ENCODE data around the gene HOXD8. TPM values are rescaled to one million over a fixed set of nuclear protein-coding genes. Genes with fewer than 3 reads are reported as not detected.

The HOXD8 gene
- total RNA-seq, 8 experiments from 2014 or later: 18.1 to 45.0 (median 28.9) TPM

DNA sequence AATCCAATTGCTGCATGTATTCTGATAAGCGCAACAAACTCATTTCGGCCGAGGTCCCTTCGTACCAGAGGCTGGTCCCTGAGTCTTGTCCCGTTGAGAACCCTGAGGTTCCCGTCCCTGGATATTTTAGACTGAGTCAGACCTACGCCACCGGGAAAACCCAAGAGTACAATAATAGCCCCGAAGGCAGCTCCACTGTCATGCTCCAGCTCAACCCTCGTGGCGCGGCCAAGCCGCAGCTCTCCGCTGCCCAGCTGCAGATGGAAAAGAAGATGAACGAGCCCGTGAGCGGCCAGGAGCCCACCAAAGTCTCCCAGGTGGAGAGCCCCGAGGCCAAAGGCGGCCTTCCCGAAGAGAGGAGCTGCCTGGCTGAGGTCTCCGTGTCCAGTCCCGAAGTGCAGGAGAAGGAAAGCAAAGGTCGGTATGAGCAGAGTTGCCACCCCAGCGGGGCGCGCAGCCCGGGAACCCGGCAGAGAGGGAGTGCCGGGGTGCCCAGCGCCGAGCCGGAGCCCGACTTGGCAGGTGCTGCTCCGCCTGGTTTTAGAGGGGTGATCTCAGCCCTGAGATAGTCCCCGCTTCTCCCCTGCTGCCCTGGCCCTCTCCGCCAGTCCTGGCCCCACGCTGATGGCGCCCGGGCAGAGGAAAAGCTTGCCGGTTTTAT is 12.2 kb upstream of the HOXD8 start:
- no peak overlapping the region for H3K4me3 ChIP-seq
- H3K4me1 ChIP-seq (replicated peaks in 1 of 2): no peaks in the 10 kb centered on the region
- ATAC-seq (replicated peaks in 6 of 8): peak in 1 of 8 experiments; percentile 12
- in situ Hi-C loops (cut with MboI; ENCODE audit: low pct_unique_long_range_greater_than_20kb in 2 of 9, low sequenced_read_pairs in 9 of 9, unreplicated experiment in 9 of 9): loop anchor here in 3 of 9 experiments (25.0 kb wide), 3 partner anchors 695 to 1645 kb away; no protein-coding TSS in a partner anchor
- WGBS, 10 experiments: 0 to 81% (median 58%) methylated on average over 1 to 17 of the region's 40 CpGs; no CpG with 5 or more reads in 2 of the 10 experiments
- no peak overlapping the region for H3K27ac ChIP-seq

DNA sequence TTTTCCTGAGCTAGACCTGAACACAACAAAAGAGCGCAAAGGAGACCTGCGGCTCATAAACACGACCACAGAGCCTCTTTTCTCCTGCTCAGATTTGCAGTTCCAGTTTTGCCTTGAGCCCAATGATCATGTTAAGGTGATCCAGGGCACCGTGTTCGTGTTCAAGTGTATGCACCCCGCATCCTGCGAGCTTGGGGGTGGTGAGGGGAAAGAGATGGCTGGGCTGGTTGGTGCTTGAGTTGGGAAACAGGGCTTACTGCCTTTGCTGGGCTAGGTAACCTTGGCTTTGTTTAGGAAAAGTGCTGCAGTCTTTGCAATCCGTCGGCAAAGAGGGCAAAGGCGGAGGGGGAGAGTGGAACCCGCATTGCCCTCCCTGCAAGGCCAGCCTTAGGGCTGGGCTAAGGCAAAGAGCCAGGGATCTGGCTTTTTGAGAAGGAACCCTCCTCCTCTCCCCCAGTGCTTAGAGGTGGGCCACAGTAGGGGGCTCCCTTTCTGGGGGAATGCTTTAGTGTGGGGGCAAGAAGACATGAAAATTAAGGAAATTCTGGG is 11.6 kb upstream of the HOXD8 start:
- 12 to 100% (median 27%) methylated on average over 1 to 7 of the region's 11 CpGs; no CpG with 5 or more reads in 5 of the 10 experiments for WGBS, 10 experiments
- H3K4me1 ChIP-seq (replicated peaks in 1 of 2): no peaks in the 10 kb centered on the region
- no peak overlapping the region for H3K4me3 ChIP-seq
- H3K27ac ChIP-seq: no peak overlapping the region
- in situ Hi-C loops (cut with MboI; ENCODE audit: low pct_unique_long_range_greater_than_20kb in 2 of 9, low sequenced_read_pairs in 9 of 9, unreplicated experiment in 9 of 9): loop anchor here in 3 of 9 experiments (25.0 kb wide), 3 partner anchors 694 to 1644 kb away; no protein-coding TSS in a partner anchor
- no peak for ATAC-seq (replicated peaks in 6 of 8)

DNA sequence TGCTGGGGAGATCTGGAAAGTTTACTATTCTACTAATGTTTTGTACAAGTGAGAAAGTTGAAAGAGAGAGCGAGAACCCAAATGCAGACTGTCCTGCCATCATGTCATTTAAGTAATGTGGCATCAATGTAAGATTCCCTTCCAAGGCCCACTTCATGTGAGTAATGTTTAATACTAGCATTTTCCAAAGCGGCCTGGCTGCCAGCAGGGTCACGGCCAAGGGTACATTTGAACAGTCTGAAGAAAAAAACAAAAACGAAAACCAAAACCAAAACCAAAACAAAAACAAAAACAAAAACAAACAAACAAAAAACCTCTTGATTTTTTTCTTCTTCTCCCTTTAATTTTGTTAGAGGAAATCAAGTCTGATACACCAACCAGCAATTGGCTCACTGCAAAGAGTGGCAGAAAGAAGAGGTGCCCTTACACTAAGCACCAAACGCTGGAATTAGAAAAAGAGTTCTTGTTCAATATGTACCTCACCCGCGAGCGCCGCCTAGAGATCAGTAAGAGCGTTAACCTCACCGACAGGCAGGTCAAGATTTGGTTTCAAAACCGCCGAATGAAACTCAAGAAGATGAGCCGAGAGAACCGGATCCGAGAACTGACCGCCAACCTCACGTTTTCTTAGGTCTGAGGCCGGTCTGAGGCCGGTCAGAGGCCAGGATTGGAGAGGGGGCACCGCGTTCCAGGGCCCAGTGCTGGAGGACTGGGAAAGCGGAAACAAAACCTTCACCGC is 10.7 kb upstream of the HOXD8 start:
- H3K4me3 ChIP-seq: no peak overlapping the region
- no peak overlapping the region for H3K27ac ChIP-seq
- in situ Hi-C loops (cut with MboI; ENCODE audit: low pct_unique_long_range_greater_than_20kb in 2 of 9, low sequenced_read_pairs in 9 of 9, unreplicated experiment in 9 of 9): loop anchor here in 3 of 9 experiments (25.0 kb wide), 3 partner anchors 694 to 1644 kb away; no protein-coding TSS in a partner anchor
- ATAC-seq (replicated peaks in 6 of 8): no peak
- H3K4me1 ChIP-seq (replicated peaks in 1 of 2): peaks cover 0 to 5% of the 10 kb centered on the region in 2 donors
- 7 to 63% (median 25%) methylated on average over 3 to 23 of the region's 24 CpGs for WGBS, 10 experiments

DNA sequence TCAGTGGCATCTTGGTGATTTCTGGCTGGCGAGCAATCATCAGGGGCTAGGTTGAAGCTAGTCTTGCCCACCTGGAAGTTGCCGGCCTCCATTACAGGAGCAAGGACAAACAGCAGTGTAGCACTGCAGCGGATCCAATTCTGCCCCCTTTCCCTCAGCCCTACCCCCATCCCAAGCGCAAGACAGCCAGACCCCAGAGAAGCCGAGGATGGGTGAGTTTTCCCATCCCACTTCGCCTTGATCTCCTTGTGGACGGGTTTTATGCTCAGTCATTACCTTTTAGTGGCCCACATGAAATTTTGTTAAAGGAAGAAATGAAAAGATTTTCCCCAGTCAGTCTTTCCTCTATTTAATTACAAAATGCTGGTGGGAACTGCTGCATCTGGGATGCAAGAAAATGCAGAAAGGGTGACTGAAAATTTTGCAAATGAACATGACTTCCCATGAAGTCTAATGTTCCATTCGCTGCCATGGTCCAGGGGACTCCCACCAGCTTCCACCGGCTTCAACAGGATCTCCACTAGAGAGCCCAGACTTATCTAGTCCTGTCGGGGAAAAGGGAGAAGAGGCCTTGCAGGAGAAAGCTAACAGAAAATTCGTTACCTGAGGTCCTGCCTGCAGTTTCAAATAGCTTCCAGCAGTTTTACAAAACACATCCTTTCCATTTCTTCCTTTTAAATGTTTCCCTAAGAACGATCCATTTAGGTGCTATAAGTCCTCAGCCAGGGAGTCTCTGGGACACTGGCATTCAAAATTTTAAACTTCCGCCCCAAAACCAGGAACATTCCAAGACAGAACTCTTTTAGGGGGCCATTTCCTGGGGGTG is 8.9 kb upstream of the HOXD8 start:
- H3K27ac ChIP-seq: no peak overlapping the region
- peaks cover 2 to 8% of the 10 kb centered on the region in 2 donors for H3K4me1 ChIP-seq (replicated peaks in 1 of 2)
- WGBS, 10 experiments: 7 to 100% (median 55%) methylated on average over 1 to 12 of the region's 13 CpGs
- H3K4me3 ChIP-seq: no peak overlapping the region
- no peak for ATAC-seq (replicated peaks in 6 of 8)
- in situ Hi-C loops (cut with MboI; ENCODE audit: low pct_unique_long_range_greater_than_20kb in 2 of 9, low sequenced_read_pairs in 9 of 9, unreplicated experiment in 9 of 9): loop anchor here in 8 of 9 experiments (10.0 to 25.0 kb wide), 7 partner anchors 514 to 1642 kb away; no protein-coding TSS in a partner anchor

DNA sequence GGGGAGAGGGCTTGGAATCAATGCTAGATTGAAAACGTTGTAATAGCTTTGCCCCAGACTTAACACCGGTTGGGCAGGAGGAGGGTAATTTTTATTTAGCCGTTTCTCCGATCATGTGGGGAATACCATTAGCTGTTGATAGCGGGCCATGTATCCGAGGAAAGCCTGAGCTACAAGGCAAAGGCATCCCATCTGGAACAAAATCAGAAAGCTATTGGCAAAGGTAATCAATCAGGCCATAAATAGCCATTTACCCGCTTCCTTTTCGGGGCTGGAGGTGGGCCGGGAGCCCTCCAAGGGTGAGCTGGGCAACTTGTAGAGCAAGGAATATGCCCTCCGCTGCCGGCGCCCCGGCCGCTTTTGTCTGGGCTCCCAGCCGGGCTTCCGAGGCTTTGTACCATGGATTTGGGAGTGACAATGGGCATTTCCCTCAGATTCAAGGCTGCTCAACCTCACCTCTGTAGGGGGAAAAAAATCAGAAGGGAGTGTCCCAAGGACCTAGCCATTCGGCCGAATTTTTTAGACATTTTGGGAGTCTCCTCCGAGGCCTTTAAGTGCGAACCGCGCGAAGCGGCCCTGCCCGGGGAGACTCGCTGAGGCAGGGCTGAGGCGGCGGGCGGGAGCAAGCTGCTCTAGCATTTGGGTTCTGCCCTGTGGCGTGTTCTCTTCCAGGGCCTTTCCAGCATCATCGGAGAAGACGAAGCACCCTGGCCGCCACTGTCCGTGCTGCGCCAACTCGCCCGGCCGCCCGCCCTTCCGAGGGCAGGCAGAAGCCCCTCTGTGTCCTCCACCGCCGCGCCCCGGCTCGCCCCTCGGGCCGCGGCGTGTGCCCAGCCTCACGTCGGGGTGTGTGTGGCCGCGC is 8.1 kb upstream of the HOXD8 start:
- 0 to 95% (median 20%) methylated on average over 2 to 25 of the region's 53 CpGs; no CpG with 5 or more reads in 1 of the 10 experiments for WGBS, 10 experiments
- no peak for ATAC-seq (replicated peaks in 6 of 8)
- Histone ChIP-seq H3K4me1 (replicated peaks in 1 of 2) (peaks cover 2 to 8% of the 10 kb centered on the region in 2 donors), H3K27ac (no peak overlapping the region), H3K4me3 (peak overlapping the region; percentile 52 to 93 (median 76))
- in situ Hi-C loops (cut with MboI; ENCODE audit: low pct_unique_long_range_greater_than_20kb in 2 of 9, low sequenced_read_pairs in 9 of 9, unreplicated experiment in 9 of 9): loop anchor here in 8 of 9 experiments (10.0 to 25.0 kb wide), 7 partner anchors 513 to 1641 kb away; no protein-coding TSS in a partner anchor

DNA sequence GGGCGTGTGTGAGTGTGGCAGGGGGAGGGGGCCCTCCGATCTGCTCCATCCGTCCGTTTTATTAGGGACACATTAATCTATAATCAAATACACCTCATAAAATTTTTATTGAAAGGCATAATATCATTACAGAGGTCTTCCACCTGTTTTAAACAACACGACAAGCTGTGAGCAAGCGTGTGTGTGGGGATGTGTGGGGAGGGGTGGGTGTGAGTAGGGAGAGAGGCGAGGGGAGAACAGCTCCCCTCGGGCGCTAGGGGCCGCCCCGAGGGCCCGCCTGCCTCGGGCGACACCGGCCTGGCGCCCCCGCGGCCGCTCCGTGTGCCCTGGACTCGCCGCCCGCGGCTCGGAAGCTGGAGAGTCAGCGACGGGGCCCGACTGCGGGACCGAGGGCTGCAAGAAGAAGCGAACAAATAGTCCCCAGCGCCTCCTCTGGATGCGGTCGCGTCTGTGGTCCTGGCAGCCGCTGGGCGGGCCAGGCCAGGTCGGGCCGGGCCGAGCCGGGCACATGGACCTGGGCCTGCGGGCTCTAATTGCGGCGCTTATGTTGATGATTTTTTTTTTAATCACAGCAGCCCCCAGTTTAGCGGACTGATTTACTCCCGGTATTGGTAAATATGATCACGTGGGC is 7.3 kb upstream of the HOXD8 start:
- Histone ChIP-seq H3K4me1 (replicated peaks in 1 of 2) (peaks cover 6 to 9% of the 10 kb centered on the region in 2 donors), H3K4me3 (peak overlapping the region; percentile 52 to 93 (median 76)), H3K27ac (peak overlapping the region in 1 of 2 donors; percentile 22)
- WGBS, 10 experiments: 0 to 57% (median 1%) methylated on average over 3 to 30 of the region's 47 CpGs; no CpG with 5 or more reads in 6 of the 10 experiments
- ATAC-seq (replicated peaks in 6 of 8): peak; percentile 25 to 68 (median 62)
- in situ Hi-C loops (cut with MboI; ENCODE audit: low pct_unique_long_range_greater_than_20kb in 2 of 9, low sequenced_read_pairs in 9 of 9, unreplicated experiment in 9 of 9): loop anchor here in 8 of 9 experiments (10.0 to 25.0 kb wide), 7 partner anchors 513 to 1640 kb away; no protein-coding TSS in a partner anchor

DNA sequence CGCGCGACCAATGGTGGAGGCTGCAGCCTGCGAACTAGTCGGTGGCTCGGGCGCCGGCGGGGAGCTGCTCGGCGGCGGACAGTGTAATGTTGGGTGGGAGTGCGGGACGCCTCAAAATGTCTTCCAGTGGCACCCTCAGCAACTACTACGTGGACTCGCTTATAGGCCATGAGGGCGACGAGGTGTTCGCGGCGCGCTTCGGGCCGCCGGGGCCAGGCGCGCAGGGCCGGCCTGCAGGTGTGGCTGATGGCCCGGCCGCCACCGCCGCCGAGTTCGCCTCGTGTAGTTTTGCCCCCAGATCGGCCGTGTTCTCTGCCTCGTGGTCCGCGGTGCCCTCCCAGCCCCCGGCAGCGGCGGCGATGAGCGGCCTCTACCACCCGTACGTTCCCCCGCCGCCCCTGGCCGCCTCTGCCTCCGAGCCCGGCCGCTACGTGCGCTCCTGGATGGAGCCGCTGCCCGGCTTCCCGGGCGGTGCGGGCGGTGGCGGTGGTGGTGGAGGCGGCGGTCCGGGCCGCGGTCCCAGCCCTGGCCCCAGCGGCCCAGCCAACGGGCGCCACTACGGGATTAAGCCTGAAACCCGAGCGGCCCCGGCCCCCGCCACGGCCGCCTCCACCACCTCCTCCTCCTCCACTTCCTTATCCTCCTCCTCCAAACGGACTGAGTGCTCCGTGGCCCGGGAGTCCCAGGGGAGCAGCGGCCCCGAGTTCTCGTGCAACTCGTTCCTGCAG is 6.7 kb upstream of the HOXD8 start, which contains the start of gene HOXD9:
HOXD9 (plus strand) TSS at position 37 of the 728 bp plus-strand sequence; CDS start at position 87, 50 bp downstream.
- in situ Hi-C loops (cut with MboI; ENCODE audit: low pct_unique_long_range_greater_than_20kb in 2 of 9, low sequenced_read_pairs in 9 of 9, unreplicated experiment in 9 of 9): loop anchor here in 8 of 9 experiments (10.0 to 25.0 kb wide), 7 partner anchors 512 to 1639 kb away; no protein-coding TSS in a partner anchor
- H3K4me1 ChIP-seq (replicated peaks in 1 of 2): peaks cover 13 to 15% of the 10 kb centered on the region in 2 donors
- WGBS, 10 experiments: 0% methylated on average over 5 to 9 of the region's 84 CpGs; no CpG with 5 or more reads in 8 of the 10 experiments
- peak within 1 kb of the TSS in 1 of 2 donors; percentile 22 for H3K27ac ChIP-seq
- H3K4me3 ChIP-seq: peak within 1 kb of the TSS; percentile 52 to 93 (median 76)
- peak; percentile 62 to 92 (median 88) for ATAC-seq (replicated peaks in 6 of 8)

DNA sequence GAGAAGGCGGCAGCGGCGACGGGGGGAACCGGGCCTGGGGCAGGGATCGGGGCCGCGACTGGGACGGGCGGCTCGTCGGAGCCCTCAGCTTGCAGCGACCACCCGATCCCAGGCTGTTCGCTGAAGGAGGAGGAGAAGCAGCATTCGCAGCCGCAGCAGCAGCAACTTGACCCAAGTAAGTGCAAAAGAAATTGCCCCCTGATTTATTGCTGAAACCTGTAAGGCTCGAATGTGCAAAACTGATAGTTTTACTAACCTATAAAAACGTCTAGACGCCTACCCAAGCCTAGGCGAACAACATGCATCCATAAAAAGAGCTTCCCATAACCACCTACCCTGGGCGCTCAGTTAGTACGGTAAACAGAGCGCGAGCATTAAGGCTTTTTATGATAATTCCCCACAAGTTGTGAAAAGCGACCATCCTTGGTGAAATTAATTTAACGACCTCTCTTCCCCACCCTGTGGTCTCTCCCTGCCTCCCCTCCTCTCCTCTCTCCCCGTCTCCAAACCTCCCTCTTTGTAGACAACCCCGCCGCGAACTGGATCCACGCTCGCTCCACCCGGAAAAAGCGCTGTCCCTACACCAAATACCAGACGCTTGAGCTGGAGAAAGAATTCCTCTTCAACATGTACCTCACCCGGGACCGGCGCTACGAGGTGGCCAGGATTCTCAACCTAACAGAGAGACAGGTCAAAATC is 5.9 kb upstream of the HOXD8 start:
- in situ Hi-C loops (cut with MboI; ENCODE audit: low pct_unique_long_range_greater_than_20kb in 2 of 9, low sequenced_read_pairs in 9 of 9, unreplicated experiment in 9 of 9): loop anchor here in 8 of 9 experiments (10.0 to 25.0 kb wide), 7 partner anchors 511 to 1639 kb away; no protein-coding TSS in a partner anchor
- Histone ChIP-seq H3K4me3 (peak overlapping the region; percentile 52 to 93 (median 76)), H3K4me1 (replicated peaks in 1 of 2) (peaks cover 16 to 21% of the 10 kb centered on the region in 2 donors), H3K27ac (no peak overlapping the region)
- peak in 1 of 8 experiments; percentile 10 for ATAC-seq (replicated peaks in 6 of 8)
- WGBS, 10 experiments: 0 to 92% (median 39%) methylated on average over 3 to 18 of the region's 40 CpGs; no CpG with 5 or more reads in 2 of the 10 experiments

DNA sequence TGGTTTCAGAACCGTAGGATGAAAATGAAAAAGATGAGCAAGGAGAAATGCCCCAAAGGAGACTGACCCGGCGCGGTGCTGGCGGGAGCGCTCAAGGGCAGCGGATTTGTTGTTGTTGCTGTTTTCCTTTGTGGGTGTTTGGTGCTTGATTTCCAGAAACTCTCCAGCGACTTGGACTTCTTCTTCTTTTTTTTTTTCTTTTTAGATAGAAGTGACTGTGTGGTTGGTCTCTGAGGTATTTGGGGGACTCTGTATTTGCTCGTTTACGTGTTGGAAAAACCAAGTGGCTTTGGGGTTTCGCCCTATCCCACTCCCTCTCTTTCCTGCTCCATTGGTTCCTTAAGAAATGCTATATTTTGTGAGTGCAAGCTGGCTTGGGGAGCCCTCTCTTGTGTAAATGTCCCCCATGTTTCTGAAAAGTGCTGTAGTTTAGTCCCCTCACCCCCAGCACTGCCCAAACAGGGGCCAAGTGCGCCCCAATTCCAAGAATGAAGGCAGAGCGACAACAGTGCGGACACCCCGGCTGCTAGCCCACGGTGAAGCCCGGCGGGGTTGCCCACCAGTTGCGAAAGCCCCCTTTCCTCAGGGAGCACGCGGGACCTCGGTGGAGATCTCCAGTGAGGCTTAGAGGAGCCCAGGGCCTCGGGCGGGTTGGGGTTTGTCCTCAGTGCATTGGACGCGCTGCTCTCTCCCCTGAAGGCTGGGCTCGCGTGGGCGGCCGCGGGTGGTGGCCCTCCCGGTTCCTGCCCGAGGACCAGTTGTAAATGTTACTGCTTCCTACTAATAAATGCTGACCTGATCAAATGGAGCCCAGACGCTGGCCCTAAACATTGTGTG is 5.2 kb upstream of the HOXD8 start:
- Histone ChIP-seq H3K4me1 (replicated peaks in 1 of 2) (peaks cover 16 to 21% of the 10 kb centered on the region in 2 donors), H3K4me3 (peak overlapping the region; percentile 52 to 93 (median 76)), H3K27ac (no peak overlapping the region)
- in situ Hi-C loops (cut with MboI; ENCODE audit: low pct_unique_long_range_greater_than_20kb in 2 of 9, low sequenced_read_pairs in 9 of 9, unreplicated experiment in 9 of 9): loop anchor here in 8 of 9 experiments (10.0 to 25.0 kb wide), 7 partner anchors 510 to 1638 kb away; no protein-coding TSS in a partner anchor
- ATAC-seq (replicated peaks in 6 of 8): no peak
- WGBS, 10 experiments: 20 to 100% (median 68%) methylated on average over 3 to 15 of the region's 34 CpGs; no CpG with 5 or more reads in 2 of the 10 experiments

Measured in motor neuron (in vitro differentiated cells).